Activated T-cell treated with anti-CD3 and anti-CD28 coated beads, Interleukin-2, amount 50 U/mL, for 72 hours (primary cell): Measurements from ENCODE around the gene HTR3E. TPM values are rescaled to one million over a fixed set of nuclear protein-coding genes. Genes with fewer than 3 reads are reported as not detected.
"Not testable (repeated sequence)": the region's sequence is repeated elsewhere in the genome, so short reads cannot be mapped to it uniquely, and the experiment has no call there.

Experiments
- ATAC-seq, 2 donors: fragments of 150-1000 bp; cut with Tn5 transposase; replicated peaks in 1 of 2; 2 replicates each; pipeline ENCODE4 v1.10.0; 2021; ENCODE audit warnings: moderate library complexity in 2 of 2, mild to moderate bottlenecking in 1 of 2
- DNase-seq, 2 donors: peaks; one replicate each; pipeline ENCODE4 v3.0.0; 2021 to 2022; ENCODE audit warnings: mixed read lengths in 1 of 2
- H3K27ac Mint-ChIP-seq: one replicate; pipeline ENCODE4 v1.8.0; 2022; ENCODE audit warnings: mild to moderate bottlenecking, moderate library complexity, mixed read lengths
- H3K27me3 Mint-ChIP-seq: one replicate; pipeline ENCODE4 v1.8.0; 2022; ENCODE audit warnings: low read depth, mixed read lengths
- H3K36me3 Mint-ChIP-seq, 2 donors: one replicate each; pipeline ENCODE4 v1.8.0; 2022; ENCODE audit warnings: mixed read lengths in 2 of 2, mild to moderate bottlenecking in 1 of 2; ENCODE audit not compliant: insufficient read depth in 2 of 2
- H3K4me1 Mint-ChIP-seq: one replicate; pipeline ENCODE4 v1.8.0; 2022; ENCODE audit warnings: low read depth, mixed read lengths
- H3K4me3 Mint-ChIP-seq, 2 donors: one replicate each; pipeline ENCODE4 v1.8.0; 2022; ENCODE audit warnings: mild to moderate bottlenecking in 2 of 2, mixed read lengths in 2 of 2, moderate library complexity in 2 of 2
- H3K9me3 Mint-ChIP-seq, 2 donors: one replicate each; pipeline ENCODE4 v1.8.0; 2022; ENCODE audit warnings: mixed read lengths in 2 of 2
- total RNA-seq, 2 donors: library from RNA; stranded (reverse); gene quantifications; one replicate each; pipeline ENCODE4 v1.2.3, GENCODE V29; 2022

HTR3E gene
- total RNA-seq, 2 donors from 2014 or later, result not detected

- H3K27ac Mint-ChIP-seq, result no peak overlapping the region
- H3K27me3 Mint-ChIP-seq, result peaks cover 4% of the 10 kb centered on the region
- no peaks in the 10 kb centered on the region for H3K9me3 Mint-ChIP-seq
- DNase-seq (no peak), ATAC-seq (no peak)
- no peaks in the 10 kb centered on the region for H3K4me1 Mint-ChIP-seq
- H3K36me3 Mint-ChIP-seq, result no peaks in the 10 kb centered on the region
- H3K4me3 Mint-ChIP-seq, result no peak overlapping the region
Measured at GRCh38 chr3:184078851-184079250, 18.0 kb upstream of the HTR3E start.

- peaks cover 7% of the 10 kb centered on the region for H3K4me1 Mint-ChIP-seq
- peaks cover 3 to 6% of the 10 kb centered on the region in 2 donors for H3K9me3 Mint-ChIP-seq
- no peaks in the 10 kb centered on the region for H3K27me3 Mint-ChIP-seq
- H3K27ac Mint-ChIP-seq, result no peak overlapping the region
- H3K36me3 Mint-ChIP-seq, result peaks cover 2 to 5% of the 10 kb centered on the region in 2 donors
- ATAC-seq, result no peak
- no peak overlapping the region for H3K4me3 Mint-ChIP-seq
- no peak for DNase-seq
Measured at GRCh38 chr3:184081116-184081830, 15.6 kb upstream of the HTR3E start.

- Mint-ChIP-seq H3K36me3 (peaks cover 2 to 5% of the 10 kb centered on the region in 2 donors), H3K9me3 (peaks cover 3 to 6% of the 10 kb centered on the region in 2 donors), H3K27me3 (no peaks in the 10 kb centered on the region), H3K4me1 (peaks cover 7% of the 10 kb centered on the region), H3K4me3 (no peak overlapping the region), H3K27ac (no peak overlapping the region)
- no peak for ATAC-seq
- no peak for DNase-seq
Measured at GRCh38 chr3:184082034-184082433, 14.8 kb upstream of the HTR3E start.

- H3K27ac Mint-ChIP-seq, result no peak overlapping the region
- H3K4me1 Mint-ChIP-seq, result peaks cover 7% of the 10 kb centered on the region
- H3K9me3 Mint-ChIP-seq, result peaks cover 3 to 6% of the 10 kb centered on the region in 2 donors
- no peak overlapping the region for H3K4me3 Mint-ChIP-seq
- ATAC-seq, result no peak
- H3K27me3 Mint-ChIP-seq, result no peaks in the 10 kb centered on the region
- peaks cover 2 to 5% of the 10 kb centered on the region in 2 donors for H3K36me3 Mint-ChIP-seq
- no peak for DNase-seq
Measured at GRCh38 chr3:184082465-184082864, 14.4 kb upstream of the HTR3E start.

GRCh38 chr3:184085389-184085852, 11.4 kb upstream of the HTR3E start:
- Mint-ChIP-seq H3K9me3 (peaks cover 3 to 6% of the 10 kb centered on the region in 2 donors), H3K27me3 (no peaks in the 10 kb centered on the region)
- no peak for ATAC-seq

GRCh38 chr3:184092199-184092598, 4.7 kb upstream of the HTR3E start:
- Mint-ChIP-seq H3K36me3 (peaks cover 9 to 10% of the 10 kb centered on the region in 2 donors), H3K27me3 (peaks cover 11% of the 10 kb centered on the region), H3K4me1 (no peaks in the 10 kb centered on the region), H3K9me3 (peaks cover 4 to 9% of the 10 kb centered on the region in 2 donors), H3K27ac (no peak overlapping the region), H3K4me3 (no peak overlapping the region)
- ATAC-seq (no peak), DNase-seq (no peak)

More at GRCh38 chr3:184085389-184085852, 11.4 kb upstream of the HTR3E start:
- H3K36me3 Mint-ChIP-seq, result peaks cover 2 to 5% of the 10 kb centered on the region in 2 donors
- no peak overlapping the region for H3K4me3 Mint-ChIP-seq
- DNase-seq, result no peak
- no peak overlapping the region for H3K27ac Mint-ChIP-seq
- peaks cover 7% of the 10 kb centered on the region for H3K4me1 Mint-ChIP-seq

- no peak for DNase-seq
- ATAC-seq, result no peak
- Mint-ChIP-seq H3K36me3 (peaks cover under 1 to 3% of the 10 kb centered on the region in 2 donors), H3K27me3 (peaks cover 16% of the 10 kb centered on the region), H3K27ac (no peak overlapping the region), H3K4me1 (no peaks in the 10 kb centered on the region), H3K9me3 (peaks cover 0 to 3% of the 10 kb centered on the region in 2 donors), H3K4me3 (no peak overlapping the region)
Measured at GRCh38 chr3:184097556-184097955, 692 bp downstream of the HTR3E start.

GRCh38 chr3:184099806-184100686, 3.2 kb downstream of the HTR3E start:
- Mint-ChIP-seq H3K9me3 (no peaks in the 10 kb centered on the region), H3K27me3 (peaks cover 16% of the 10 kb centered on the region), H3K27ac (no peak overlapping the region), H3K4me3 (no peak overlapping the region), H3K4me1 (no peaks in the 10 kb centered on the region), H3K36me3 (no peaks in the 10 kb centered on the region)
- ATAC-seq (no peak), DNase-seq (no peak)

GRCh38 chr3:184110316-184110725, 13.5 kb downstream of the HTR3E start:
- no peak overlapping the region for H3K4me3 Mint-ChIP-seq
- DNase-seq (no peak), ATAC-seq (no peak)

GRCh38 chr3:184116017-184116416, 19.2 kb downstream of the HTR3E start:
- H3K27me3 Mint-ChIP-seq, result peaks cover 8% of the 10 kb centered on the region
- no peaks in the 10 kb centered on the region for H3K4me1 Mint-ChIP-seq
- H3K36me3 Mint-ChIP-seq, result no peaks in the 10 kb centered on the region
- H3K4me3 Mint-ChIP-seq, result no peak overlapping the region
- no peaks in the 10 kb centered on the region for H3K9me3 Mint-ChIP-seq
- DNase-seq (no peak), ATAC-seq (no peak)
- H3K27ac Mint-ChIP-seq, result no peak overlapping the region

More at GRCh38 chr3:184110316-184110725, 13.5 kb downstream of the HTR3E start:
- Mint-ChIP-seq H3K27ac (no peak overlapping the region), H3K4me1 (no peaks in the 10 kb centered on the region), H3K36me3 (no peaks in the 10 kb centered on the region), H3K27me3 (no peaks in the 10 kb centered on the region), H3K9me3 (no peaks in the 10 kb centered on the region)

- H3K36me3 Mint-ChIP-seq, result no peaks in the 10 kb centered on the region
- no peak for ATAC-seq
- no peaks in the 10 kb centered on the region for H3K4me1 Mint-ChIP-seq
Measured at GRCh38 chr3:184117636-184118035, 20.8 kb downstream of the HTR3E start.

GRCh38 chr3:184121031-184121430, 24.2 kb downstream of the HTR3E start:
- not testable (repeated sequence) for H3K9me3 Mint-ChIP-seq, H3K27ac Mint-ChIP-seq, H3K27me3 Mint-ChIP-seq, DNase-seq, H3K4me3 Mint-ChIP-seq, H3K4me1 Mint-ChIP-seq, ATAC-seq, H3K36me3 Mint-ChIP-seq

More at GRCh38 chr3:184117636-184118035, 20.8 kb downstream of the HTR3E start:
- Mint-ChIP-seq H3K27me3 (peaks cover 8% of the 10 kb centered on the region), H3K9me3 (no peaks in the 10 kb centered on the region), H3K27ac (no peak overlapping the region), H3K4me3 (no peak overlapping the region)
- DNase-seq, result no peak

- DNase-seq (no peak), ATAC-seq (no peak)
- H3K27me3 Mint-ChIP-seq, result no peaks in the 10 kb centered on the region
- no peak overlapping the region for H3K27ac Mint-ChIP-seq
- H3K4me1 Mint-ChIP-seq, result no peaks in the 10 kb centered on the region
- H3K4me3 Mint-ChIP-seq, result no peak overlapping the region
- H3K9me3 Mint-ChIP-seq, result no peaks in the 10 kb centered on the region
- H3K36me3 Mint-ChIP-seq, result no peaks in the 10 kb centered on the region
Measured at GRCh38 chr3:184126006-184126405, 29.1 kb downstream of the HTR3E start.
